Measurements from ENCODE around the gene HAUS1.

The HAUS1 gene

DNA sequence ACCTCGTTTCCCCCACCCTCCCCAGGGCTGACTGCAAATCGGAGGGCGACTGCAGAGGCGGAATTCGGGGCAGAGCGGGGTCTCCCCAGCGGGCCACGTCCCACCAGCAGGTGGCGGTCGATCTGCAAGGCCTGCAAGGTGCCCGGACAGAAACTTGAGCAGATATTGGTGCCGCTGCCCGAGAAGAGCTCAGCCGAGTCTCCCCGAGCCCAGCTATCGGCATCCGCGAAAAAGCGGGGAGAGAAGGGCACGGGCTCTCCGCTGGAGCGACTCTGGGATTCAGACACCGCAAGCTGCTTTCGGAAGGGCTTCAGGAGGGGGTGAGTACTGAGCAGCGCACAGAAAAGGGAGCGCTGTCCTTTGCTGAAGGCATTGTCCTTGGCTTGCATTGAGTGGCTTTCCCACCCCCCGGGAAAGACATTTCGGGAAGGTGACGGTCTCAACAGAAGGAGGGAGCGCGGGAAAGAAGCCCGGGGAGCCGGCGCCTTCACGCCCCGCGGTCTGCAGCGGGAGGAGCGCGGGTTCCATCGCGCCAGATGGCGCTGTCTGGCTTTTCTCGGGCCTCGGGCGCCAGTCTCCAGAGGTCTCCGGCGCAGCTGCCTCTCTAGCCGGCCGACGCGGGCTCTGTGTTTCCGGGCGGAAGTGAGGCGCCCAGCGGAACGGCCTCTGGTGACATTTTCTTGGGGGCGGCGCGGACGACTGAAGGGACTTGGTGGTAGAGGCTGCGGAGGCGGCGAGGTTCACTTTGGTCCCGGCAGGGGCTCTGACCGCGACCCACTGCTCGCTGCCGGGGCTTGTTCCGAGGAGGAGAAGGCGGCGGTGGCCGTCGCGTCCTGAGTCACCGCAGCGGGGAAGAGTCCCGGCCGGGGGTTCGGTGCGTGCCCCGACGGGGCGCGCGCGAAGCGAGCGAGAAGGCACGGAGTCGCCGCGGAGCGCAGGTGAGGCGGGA is 69.5 kb downstream of the HAUS1 start:
- no peak for FAIRE-seq
- peak; percentile 62 for DNase-seq (ENCODE audit: insufficient read length, low spot score)
- TF ChIP-seq POLR2A (IDR thresholded peaks at IDR 0.05; ENCODE audit: low read depth, low read length), result peak; percentile 65

DNA sequence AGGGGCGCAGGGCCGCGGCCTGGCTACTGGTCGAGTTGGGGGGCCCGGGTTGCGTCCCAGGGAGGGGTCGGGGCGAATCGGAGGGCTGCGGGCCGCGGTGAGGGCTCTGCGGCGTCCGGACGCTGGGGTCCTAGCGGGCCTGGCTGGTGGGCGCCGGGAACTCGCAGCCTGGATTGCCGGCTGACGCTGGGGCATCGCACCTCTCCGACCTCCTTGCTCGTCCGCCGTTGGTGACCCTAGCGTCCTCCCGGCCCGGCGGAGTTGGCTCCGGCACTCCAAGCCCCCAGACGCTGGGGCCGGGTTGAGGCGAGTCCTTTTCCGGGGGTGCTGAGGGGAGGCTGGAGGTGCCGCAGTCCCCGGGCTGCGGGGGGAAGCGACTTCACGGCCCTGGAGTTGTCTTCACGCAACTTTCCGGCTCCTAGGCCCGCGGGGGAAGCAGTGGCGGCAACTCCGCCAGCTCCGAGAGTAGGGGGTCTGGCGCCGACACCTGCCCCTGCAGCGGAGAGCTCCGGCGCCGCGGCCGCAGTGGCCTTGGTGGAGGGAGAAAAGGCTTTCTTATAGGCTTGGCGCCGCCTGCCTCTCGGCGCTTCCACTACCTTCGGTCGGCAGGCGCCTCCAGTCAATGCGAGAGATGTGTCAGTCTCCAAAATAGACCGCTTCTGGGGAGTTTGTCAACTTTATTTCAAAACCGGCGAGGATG is 70.3 kb downstream of the HAUS1 start:
- no peak for FAIRE-seq
- no peak for DNase-seq (ENCODE audit: insufficient read length, low spot score)
- no peak for TF ChIP-seq POLR2A (IDR thresholded peaks at IDR 0.05; ENCODE audit: low read depth, low read length)

DNA sequence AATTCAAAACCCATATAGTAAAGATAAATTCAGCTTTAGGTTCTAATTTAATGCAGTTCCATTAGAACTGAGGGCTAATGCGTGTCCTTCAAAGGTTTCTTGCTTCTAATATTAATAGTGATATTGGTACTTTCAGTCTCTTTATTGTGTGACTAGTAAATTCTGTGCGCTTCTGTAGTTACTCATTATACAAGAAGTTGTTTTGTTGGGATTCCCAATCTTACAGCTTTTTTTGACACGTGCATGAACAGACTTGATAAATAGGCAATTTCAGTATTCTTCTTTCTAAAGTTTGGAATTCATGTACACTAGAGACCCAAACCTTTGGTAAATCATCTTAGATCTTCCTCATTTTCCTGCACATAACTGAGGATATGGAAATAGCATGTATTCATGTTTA is 71.8 kb downstream of the HAUS1 start:
- FAIRE-seq, result no peak
- no peak for TF ChIP-seq POLR2A (IDR thresholded peaks at IDR 0.05; ENCODE audit: low read depth, low read length)
- no peak for DNase-seq (ENCODE audit: insufficient read length, low spot score)
